GM12801 (cell line): Measurements from ENCODE around the gene LYRM9.

ENCODE experiments used
- CTCF ChIP-seq: IDR thresholded peaks from one replicate; pipeline ENCODE4 v1.5.1; 2011; ENCODE audit warnings: control low read depth; ENCODE audit not compliant: insufficient read length; ENCODE audit errors: extremely low read depth

The LYRM9 gene

GRCh38 chr17:27895123-27895895 lies 2.1 kb upstream of the LYRM9 start:
- TF ChIP-seq CTCF: no peak

GRCh38 chr17:27893841-27894503 lies 807 bp upstream of the LYRM9 start:
- no peak for TF ChIP-seq CTCF

GRCh38 chr17:27892542-27892865 lies 661 bp downstream of the LYRM9 start:
- no peak for TF ChIP-seq CTCF

- TF ChIP-seq CTCF: no peak
Observed at GRCh38 chr17:27891841-27892240, 1.3 kb downstream of the LYRM9 start.

GRCh38 chr17:27889711-27890251 lies 3.4 kb downstream of the LYRM9 start:
- TF ChIP-seq CTCF: no peak

GRCh38 chr17:27888945-27889344 lies 4.2 kb downstream of the LYRM9 start:
- no peak for TF ChIP-seq CTCF

- TF ChIP-seq CTCF: no peak
Observed at GRCh38 chr17:27888067-27888466, 5.1 kb downstream of the LYRM9 start.
